NK-92 (cell line): ENCODE results near the gene OR6B2.
"Not testable (repeated sequence)": the region's sequence is repeated elsewhere in the genome, so short reads cannot be mapped to it uniquely, and the experiment has no call there.

Experiments
- DNase-seq: peaks from one replicate; lab custom pipeline; 2025; ENCODE audit not compliant: unreplicated experiment; lab: John Stamatoyannopoulos, UW

OR6B2 gene

DNA sequence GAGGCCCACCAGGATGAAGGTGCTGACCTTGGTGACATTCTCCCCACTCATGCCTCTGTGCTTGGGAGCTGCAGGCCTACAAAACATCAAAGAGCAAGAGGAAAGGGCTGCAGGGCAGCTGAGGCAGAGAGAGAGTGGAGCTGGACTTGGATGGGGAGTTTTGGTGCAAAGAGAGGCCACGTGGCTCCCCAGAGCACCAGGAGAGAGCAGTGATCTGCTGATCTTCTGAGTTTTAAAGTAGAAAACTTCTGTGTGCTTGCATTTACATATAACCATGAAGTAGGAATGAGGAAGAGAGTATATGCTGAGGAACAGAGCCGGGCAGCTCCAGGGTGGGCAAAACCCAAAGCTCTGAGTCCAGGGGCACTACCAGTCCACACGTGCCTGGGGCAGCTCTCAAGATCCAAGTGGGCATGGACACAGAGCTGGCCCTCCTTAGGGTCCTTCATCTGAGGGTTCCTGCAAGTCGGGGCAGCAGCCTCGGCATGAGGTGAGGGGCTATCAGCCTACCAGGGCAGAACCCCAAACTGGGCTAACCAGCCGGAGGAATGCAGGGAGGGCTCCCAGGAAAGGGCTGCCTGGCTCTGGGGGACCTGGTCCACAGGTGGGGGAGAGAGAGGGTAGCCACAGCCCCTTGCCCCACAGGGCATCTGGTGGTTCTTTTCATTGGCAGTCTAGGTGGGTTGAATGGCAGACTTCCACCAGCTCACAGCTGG is at the start of gene OR6B2:
OR6B2 (minus strand) TSS at position 51 of the 716 bp plus-strand sequence; CDS start at position 51, 0 bp downstream.
- DNase-seq = no peak

DNA sequence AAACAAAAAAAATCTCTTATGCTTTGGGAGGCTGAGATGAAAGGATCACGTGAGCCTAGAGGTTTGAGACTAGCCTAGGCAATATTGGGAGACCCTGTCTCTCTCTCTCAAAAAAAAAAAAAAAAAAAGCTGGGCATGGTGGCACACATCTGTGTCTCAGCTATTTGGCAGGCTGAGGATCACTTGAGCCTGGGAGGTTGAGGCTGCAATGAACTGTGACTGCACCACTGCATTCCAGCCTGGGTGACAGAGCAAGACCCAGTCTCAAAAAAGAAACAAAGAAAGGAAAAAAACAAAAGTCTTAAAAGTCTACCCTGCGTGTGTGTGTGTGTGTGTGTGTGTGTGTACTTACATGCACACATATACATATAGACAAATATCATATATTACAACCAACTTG is 48.4 kb upstream of the OR6B2 start:
- DNase-seq = no peak

DNA sequence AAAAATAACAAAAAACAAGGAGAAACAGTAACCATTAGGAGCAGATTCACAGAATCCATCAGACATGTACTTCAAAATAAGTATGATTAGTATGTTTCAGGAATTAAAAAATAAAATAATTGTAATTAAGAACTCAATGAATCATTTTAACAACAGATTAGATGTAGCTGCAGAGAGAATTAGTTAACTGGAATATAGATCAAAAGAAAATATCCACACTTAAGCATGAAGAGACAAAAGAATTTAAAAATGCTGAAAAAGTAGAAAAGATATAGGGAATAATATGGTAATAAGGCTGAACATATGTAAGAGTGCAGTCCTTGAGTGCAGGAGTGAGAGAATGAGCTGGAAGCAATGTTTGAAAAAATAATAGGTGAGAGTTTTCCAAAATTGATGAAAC is 47.2 kb upstream of the OR6B2 start:
- no peak for DNase-seq

DNA sequence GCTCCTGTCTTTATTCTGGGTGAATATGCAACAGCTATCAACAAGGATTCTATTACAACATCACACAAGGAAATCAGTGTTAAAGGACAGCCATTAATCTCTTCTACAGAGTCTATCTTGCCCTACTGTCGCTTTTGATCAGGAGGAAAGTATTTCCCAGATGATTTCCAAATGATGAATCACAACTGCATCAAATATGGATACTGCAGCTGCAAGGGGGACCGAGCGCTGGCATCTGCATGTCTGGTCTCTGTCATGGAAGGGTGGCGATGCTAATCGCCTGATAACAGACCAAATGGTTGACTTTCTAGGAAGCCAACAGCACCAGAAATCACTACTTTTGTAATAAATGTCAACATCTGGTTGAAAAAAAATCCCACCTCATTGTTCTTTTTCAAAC is 44.3 kb upstream of the OR6B2 start:
- no peak for DNase-seq

DNA sequence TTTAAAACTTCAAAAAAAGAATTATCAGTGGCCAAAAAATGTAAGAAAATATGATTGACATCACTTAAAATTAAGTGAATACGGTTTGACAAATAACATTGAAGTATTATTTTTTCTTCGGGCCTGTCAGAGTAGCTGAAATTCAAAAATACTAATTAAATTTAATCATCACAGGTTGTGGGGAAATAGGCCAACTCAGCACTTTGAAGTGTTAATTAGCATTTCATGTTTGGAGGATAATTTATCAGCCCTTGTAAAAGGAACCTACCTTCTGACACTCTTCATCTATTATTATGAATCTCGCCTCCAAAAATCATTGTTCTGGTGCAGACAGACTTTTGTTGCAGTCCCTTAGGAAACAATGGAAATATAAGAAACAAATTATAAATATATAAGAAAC is 40.7 kb upstream of the OR6B2 start:
- no peak for DNase-seq

DNA sequence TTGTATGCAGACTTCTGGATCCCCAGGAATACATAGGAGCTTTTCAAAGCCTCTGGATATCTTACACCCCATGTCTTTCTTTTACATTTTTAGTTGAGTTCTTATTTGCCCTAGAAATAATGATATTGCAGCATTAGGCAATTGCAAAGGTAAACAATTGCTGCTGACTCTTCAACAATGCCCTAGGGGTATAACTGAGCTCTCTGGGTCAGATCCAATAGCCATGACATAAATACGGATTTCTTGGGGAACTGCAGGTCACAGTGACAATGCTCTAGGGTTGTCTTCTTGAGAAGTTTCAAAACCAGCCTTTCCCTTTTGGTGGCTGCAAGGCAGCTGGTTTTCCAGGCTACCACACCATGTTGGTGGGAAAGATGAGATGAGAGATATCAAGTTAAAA is 39.6 kb upstream of the OR6B2 start:
- no peak for DNase-seq

DNA sequence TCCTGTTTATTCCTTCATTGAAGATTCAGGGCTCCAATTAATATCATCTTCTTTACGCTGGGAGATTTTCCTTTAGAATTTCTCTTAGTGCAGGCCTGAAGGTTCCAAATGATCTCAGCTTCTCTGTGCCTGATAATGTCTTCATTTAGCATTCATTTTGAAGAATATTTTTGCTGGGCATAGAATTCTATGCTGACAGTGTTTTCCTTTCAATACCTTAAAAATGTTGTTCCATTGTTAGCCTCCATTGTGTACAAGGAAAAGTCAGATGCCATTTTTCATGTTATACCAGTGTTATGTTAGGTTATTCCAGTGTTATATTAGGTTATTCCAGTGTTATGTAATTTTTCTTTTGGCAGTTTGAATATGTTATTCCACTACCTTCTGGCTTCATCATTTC is 38.0 kb upstream of the OR6B2 start:
- no peak for DNase-seq

DNA sequence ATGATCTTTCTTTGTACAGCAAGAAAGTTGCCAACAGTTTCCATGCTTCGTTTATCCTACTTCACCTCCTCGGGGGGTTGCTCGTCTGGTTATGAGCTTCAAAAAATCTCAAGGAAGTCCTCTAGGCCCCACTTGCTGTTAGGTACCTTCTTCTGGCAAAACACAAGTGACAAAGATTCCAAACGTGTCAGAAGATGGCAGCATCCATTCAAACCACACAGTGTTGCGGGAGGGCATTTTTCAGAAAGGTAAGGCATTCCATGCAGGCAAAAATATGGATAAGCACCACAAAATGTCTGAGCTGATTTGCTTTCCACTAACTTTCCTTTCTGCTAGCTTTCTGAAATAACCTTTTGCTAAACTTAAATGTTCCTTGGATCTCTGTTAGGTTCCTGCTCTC is 36.3 kb upstream of the OR6B2 start:
- DNase-seq = no peak

DNA sequence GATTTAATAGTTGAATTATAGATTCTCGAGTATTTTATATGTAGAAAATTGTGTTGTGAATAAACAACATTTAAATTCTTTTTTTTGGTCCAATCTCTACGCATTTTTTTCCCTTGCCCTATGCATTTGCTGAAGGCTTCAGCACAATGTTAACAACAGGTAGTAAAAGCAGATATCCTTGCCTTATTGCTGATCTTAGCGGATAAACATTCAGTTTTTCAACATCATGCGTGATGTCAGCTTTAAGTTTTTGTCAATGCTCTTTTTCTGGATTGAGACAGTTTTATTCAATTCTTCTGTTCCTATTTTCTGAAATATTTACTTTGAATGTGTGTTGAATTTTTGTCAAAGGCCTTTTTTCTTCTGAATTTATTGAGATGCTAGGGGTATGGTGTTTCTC is 34.7 kb upstream of the OR6B2 start:
- no peak for DNase-seq

DNA sequence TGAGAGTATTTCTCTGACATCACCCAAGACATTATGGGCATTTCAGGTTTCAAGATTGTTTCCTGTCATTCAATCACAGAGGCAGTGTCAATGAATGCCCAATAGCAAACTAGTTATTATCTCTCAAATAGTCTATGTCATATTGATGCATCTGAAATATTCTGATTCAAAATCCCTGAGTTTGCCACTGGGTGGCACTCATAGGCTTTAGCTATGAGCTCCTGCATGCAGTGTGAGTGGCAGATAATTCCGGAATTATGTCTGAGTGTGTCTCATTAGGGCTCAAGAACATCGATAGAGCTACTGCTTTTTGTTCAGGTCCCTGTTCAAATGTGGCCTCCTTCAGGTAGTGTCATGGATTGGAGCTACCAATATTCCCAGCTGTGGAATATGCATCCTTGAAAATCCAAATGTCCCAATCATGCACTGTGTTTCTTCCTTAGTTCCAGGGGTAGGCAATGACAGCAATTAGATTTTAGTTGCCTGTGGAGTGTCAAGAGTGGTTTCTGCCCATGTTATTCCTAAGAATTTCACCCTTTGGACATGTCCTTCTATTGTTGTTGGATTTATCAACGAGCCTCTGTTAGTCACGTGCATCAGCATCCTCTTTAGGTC is 30.9 kb upstream of the OR6B2 start:
- no peak for DNase-seq

DNA sequence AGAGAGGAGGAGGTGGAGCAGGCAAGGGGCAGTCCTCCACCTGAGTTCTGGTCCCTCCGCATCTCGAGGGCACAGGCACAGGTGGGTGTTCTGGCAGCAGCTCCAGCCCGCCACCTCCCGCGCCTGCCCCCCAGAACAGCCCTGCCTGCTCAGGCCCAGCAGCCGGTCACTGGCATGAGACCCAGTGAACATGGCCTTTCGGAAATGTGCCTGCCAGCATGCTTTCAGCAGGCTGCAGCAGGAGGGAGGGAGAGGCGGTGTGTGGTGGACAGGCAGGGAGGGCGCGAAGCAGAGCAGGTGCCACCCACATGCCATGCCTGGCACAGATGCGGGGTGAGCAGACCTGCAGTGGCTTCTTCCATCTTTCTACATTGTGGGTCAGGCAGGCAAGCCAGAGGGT is 26.4 kb upstream of the OR6B2 start:
- DNase-seq = no peak

DNA sequence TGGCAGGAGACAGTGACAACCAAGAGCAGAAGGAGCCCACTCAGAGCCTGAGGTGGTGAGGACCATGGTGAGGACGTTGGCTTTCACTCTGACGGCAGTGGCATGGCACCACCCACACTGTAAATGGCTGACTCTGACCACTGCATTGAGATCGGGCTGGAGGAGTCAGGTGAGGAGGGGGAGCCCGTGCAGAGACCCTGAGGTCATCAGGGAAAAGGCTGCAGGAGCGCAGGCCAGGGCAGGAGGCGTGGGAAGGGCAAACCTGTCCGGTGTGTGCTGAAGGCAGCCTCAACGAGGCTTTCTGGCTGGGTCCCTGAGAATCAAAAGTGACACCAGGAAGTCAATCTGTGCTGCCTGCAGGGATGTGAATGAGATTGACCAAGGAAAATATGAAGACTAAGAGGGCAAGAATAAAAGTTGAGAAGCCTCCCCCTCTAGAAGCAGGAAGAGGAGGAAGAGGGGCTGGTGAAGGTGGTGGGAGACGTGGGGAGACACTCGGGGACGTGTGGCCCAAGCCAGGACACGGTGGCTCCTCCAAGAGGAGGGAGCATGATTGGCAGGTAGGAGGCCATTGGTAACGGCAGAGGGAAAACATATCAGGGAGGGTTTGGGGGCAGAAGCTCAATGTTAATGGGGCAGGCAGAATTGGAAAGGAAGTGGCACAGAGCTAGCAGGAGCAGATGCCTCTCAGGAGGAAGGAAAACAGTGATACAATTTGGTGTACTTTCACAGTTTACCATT is 25.1 kb upstream of the OR6B2 start:
- no peak for DNase-seq

DNA sequence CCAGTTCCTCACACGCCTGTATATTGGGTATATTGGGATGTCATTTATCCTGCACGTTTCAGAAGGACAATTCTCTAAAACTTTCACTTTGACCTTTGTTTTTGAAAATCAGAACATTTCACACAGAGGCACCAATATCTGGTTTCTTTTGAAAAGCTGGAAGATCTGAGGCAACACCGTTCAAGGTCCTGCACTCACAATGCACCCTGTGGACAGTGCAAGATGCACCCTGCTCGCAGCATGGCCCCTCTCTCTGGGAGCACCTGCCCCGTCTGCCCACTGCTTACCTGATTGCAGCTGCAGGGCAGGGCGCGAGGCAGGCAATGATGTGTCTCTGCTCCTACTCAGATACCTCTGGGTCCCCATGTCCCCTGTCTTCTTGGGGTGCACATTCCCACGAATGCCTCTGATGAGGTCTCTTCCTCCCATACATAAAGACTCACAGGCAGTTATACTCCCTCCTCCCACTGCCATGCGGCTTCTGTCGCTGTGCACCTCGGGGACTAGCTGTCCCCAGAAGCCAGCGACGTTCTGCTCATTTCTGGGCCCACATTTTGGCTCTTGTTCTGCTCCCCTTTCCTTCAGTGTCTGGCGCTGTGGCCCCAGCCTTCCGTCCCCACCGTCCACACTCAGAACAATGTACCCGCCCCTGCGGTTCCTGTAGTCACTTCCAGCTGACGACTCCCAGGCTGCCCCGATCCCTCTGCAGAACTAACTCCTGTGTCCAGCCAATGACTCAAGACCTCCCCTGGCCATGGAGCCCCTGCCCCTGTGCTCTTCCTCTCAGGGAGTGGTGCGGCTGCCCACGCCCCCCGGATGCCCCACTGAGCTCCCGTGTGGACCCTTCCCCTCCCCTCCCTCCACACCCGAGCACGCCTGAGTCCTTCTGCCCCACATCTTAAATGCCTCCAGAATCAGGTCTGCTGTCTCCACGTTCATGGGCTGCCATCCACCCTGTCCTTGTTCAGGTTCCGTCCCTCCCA is 23.2 kb upstream of the OR6B2 start, which contains the start of gene OR6B3:
OR6B3 (minus strand) TSS at position 349 of the 983 bp plus-strand sequence.
- DNase-seq = no peak

DNA sequence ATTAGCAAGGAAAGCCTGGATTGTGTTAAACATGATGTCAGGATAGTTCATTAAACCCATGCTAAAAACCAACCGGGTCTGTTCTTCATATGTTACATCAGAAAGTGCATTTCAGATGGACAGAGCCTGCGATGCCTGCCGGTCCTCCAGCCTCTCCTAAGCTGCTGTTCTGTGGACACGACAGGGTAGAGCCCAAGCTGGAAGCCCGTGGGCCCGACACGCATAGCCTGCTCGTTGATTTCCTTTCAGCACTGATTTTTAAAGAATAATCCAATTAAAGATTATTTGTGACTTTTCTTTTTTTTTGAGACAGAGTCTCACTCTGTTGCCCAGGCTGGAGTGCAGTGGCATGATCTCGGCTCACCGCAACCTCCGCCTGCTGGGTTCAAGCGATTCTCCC is 22.3 kb upstream of the OR6B2 start:
- no peak for DNase-seq

DNA sequence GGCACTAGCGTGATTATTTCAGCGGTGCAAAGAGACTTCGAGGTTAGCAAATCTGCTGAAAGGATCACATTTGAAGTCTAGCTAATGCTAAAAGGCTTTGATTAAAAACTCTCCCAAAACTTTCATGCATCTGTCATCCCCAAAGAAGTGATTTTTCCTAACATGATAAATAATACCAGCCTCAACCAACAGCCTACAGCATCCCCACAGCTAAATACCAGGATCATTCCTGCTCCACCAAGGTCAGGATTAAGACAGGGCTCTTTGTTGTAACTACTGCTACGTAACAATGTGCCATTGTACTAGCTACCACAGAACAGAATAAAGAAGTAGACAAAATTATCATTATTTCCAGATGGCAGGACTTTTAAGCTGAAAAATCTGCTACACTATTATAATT is 21.5 kb upstream of the OR6B2 start:
- no peak for DNase-seq

DNA sequence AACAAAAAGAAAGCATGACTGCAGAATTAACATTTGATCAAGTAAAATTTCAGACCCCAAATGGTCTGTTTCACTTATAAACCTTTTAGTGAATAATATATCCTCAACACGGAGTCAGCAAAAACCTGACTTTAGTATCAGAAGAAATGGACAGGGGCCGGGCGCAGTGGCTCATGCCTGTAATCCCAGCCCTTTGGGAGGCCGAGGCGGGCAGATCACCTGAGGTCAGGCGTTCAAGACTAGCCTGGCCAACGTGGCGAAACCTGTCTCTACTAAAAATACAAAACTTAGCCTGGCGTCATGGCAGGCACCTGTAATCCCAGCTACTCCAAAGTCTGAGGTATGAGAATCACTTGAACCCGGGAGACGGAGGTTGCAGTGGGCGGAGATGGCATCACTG is 20.0 kb upstream of the OR6B2 start:
- no peak for DNase-seq

DNA sequence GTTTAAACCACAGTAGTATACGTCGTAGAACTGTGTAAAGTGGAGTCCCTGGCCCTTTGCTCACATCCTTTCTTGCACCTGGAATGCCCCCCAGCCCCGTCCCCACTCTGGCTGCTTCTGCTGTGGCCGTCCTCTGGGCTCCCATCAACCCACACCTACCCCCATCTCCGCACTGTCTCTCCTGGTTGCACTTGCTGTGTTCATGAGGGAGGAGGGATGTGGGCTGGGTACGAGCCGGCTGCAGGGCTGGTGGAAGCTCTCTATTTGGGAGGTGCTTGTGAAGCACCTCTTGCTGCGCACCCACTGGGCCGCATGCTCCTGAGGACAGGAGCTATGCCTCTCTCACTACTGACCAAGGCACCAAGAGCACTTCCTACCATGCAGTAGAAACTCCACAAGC is 18.0 kb upstream of the OR6B2 start:
- no peak for DNase-seq

DNA sequence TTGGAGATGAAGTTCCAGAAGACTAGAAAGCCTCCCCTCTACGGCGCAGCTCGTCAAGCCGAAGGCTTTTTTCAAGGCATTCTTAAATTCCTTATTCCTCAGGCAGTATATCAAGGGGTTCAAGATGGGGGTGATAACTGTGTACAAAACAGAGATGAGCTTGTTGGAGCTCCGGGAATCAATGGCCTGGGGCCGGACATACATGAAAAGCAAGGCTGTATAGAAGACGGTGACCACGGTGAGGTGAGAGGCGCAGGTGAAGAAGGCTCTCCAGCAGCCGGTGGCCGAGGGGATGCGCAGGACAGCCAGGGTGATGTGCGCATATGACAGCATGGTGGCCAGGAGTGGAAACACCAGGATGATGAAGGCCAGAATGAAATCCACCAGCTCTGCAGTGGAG is 14.9 kb upstream of the OR6B2 start:
- no peak for DNase-seq

DNA sequence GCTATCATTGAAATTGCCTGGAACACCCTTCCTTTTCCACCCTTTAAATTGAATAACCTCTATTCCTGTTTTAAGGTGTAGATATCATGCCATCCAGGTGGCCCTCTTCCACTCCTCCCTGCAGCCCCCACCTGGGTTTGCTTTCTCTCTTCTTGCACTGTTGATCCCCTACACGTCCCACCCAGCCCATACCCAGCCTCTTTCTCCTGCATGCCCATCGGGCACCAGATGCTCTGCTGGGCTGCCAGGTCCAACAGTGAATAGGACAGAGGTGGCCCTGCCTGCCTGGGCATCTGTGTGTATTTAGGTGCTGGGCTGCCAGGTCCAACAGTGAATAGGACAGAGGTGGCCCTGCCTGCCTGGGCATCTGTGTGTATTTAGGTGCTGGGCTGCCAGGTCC is 13.9 kb upstream of the OR6B2 start:
- DNase-seq = not testable (repeated sequence)

DNA sequence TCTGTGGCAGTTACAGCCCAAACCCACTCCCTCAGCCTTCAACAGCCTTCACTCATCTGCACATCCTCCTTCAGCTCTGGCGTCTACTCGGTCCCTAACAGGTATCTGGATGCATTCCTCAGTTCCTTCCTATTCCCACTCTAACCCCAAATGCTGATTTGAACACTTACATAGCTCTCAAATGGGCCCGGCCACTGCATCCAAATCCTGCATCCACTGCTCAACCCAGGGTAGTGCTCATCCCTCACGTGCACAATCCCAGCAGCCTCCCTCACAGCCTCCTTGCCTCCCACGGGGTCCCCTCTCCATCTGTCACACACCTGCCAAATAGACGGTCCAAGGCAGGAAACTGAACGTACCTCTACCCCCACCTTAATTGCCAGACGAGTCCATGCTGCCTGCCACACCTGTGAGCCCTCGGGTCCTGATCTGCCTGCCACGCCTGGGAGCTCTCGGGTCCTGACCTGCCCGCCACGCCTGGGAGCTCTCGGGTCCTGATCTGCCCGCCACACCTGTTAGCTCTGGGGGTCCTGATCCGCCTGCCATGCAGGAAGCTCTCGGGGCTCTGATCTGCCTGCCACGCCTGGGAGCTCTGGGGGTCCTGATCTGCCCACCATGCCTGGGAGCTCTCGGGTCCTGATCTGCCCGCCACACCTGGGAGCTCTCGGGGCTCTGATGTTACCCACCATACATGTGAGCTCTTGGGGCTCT is 13.2 kb upstream of the OR6B2 start:
- DNase-seq = no peak
